Subcutaneous abdominal adipose tissue (tissue), 5 donors: ENCODE measurements around the gene HIC1.
A peak's percentile ranks its signal among the peaks of the same experiment; 100 is the strongest.

Experiments used
- H3K27ac ChIP-seq: one replicate; pipeline ENCODE4 v1.7.0; 2013; ENCODE audit warnings: low read depth, mild to moderate bottlenecking, inconsistent platforms, low read length, moderate library complexity
- H3K27me3 ChIP-seq, 5 donors: one replicate each; pipeline ENCODE4 v1.7.0; 2013; ENCODE audit warnings: low read length in 5 of 5, inconsistent platforms in 1 of 5; ENCODE audit not compliant: control insufficient read depth in 5 of 5, insufficient read depth in 4 of 5
- H3K36me3 ChIP-seq, 5 donors: one replicate each; pipeline ENCODE4 v1.7.0; 2013; ENCODE audit warnings: low read length in 5 of 5; ENCODE audit not compliant: control insufficient read depth in 5 of 5, insufficient read depth in 5 of 5
- H3K4me1 ChIP-seq, 5 donors: one replicate each; pipeline ENCODE4 v1.7.0; 2013; ENCODE audit warnings: low read length in 5 of 5, mild to moderate bottlenecking in 3 of 5, moderate library complexity in 1 of 5; ENCODE audit not compliant: control insufficient read depth in 5 of 5, insufficient read depth in 5 of 5
- H3K4me3 ChIP-seq, 5 donors: one replicate each; pipeline ENCODE4 v1.7.0; 2013; ENCODE audit warnings: low read length in 5 of 5, low read depth in 1 of 5
- H3K9ac ChIP-seq, 5 donors: one replicate each; pipeline ENCODE4 v1.7.0; 2013; ENCODE audit warnings: low read length in 5 of 5, mild to moderate bottlenecking in 4 of 5, moderate library complexity in 3 of 5
- H3K9me3 ChIP-seq, 5 donors: one replicate each; pipeline ENCODE4 v1.7.0; 2013; ENCODE audit warnings: low read length in 5 of 5; ENCODE audit not compliant: control insufficient read depth in 5 of 5
- donor health status: healthy.
- donor health status: healthy.
- donor health status: healthy.
- donor health status: healthy.
- donor health status: healthy.

HIC1 gene

GRCh38 chr17:2053380-2054261, 1.3 kb upstream of the HIC1 start:
- Histone ChIP-seq H3K36me3 (peaks cover 0 to 7% (median 3%) of the 10 kb centered on the region in 5 donors), H3K9me3 (no peaks in the 10 kb centered on the region), H3K4me3 (peak overlapping the region in 4 of 5 donors; percentile 44 to 71 (median 63)), H3K4me1 (peaks cover 6 to 75% (median 45%) of the 10 kb centered on the region in 5 donors), H3K27ac (peak overlapping the region; percentile 46), H3K9ac (no peak overlapping the region), H3K27me3 (peaks cover 11 to 28% (median 27%) of the 10 kb centered on the region in 5 donors)

GRCh38 chr17:2054262-2054511, 716 bp upstream of the HIC1 start:
- Histone ChIP-seq H3K27me3 (peaks cover 11 to 28% (median 27%) of the 10 kb centered on the region in 5 donors), H3K36me3 (peaks cover 0 to 7% (median 3%) of the 10 kb centered on the region in 5 donors), H3K9me3 (no peaks in the 10 kb centered on the region), H3K4me3 (peak overlapping the region; percentile 44 to 71 (median 59)), H3K9ac (no peak overlapping the region), H3K4me1 (peaks cover 5 to 76% (median 42%) of the 10 kb centered on the region in 5 donors), H3K27ac (peak overlapping the region; percentile 46)

- no peaks in the 10 kb centered on the region for H3K9me3 ChIP-seq
- H3K4me1 ChIP-seq = peaks cover 4 to 83% (median 47%) of the 10 kb centered on the region in 5 donors
- peaks cover 0 to 17% (median 13%) of the 10 kb centered on the region in 5 donors for H3K36me3 ChIP-seq
- peak overlapping the region in 4 of 5 donors; percentile 56 to 75 (median 66) for H3K4me3 ChIP-seq
- H3K27me3 ChIP-seq = peaks cover 11 to 40% (median 28%) of the 10 kb centered on the region in 5 donors
- H3K9ac ChIP-seq = peak overlapping the region in 3 of 5 donors; percentile 56 to 68 (median 64)
- peak overlapping the region; percentile 62 for H3K27ac ChIP-seq
Observed at GRCh38 chr17:2055292-2056205, 646 bp downstream of the HIC1 start.

- Histone ChIP-seq H3K27ac (peak overlapping the region; percentile 16), H3K9ac (peak overlapping the region in 3 of 5 donors; percentile 35 to 68 (median 64)), H3K4me3 (peak overlapping the region in 4 of 5 donors; percentile 56 to 75 (median 66)), H3K27me3 (peaks cover 9 to 45% (median 27%) of the 10 kb centered on the region in 5 donors), H3K36me3 (peaks cover 0 to 26% (median 23%) of the 10 kb centered on the region in 5 donors), H3K4me1 (peaks cover 8 to 84% (median 56%) of the 10 kb centered on the region in 5 donors), H3K9me3 (no peaks in the 10 kb centered on the region)
Observed at GRCh38 chr17:2056206-2057174, 1.6 kb downstream of the HIC1 start.

- no peaks in the 10 kb centered on the region for H3K9me3 ChIP-seq
- H3K27me3 ChIP-seq = peaks cover 6 to 39% (median 22%) of the 10 kb centered on the region in 5 donors
- peaks cover 8 to 83% (median 56%) of the 10 kb centered on the region in 5 donors for H3K4me1 ChIP-seq
- peak overlapping the region in 4 of 5 donors; percentile 27 to 75 (median 35) for H3K4me3 ChIP-seq
- H3K27ac ChIP-seq = no peak overlapping the region
- no peak overlapping the region for H3K9ac ChIP-seq
- H3K36me3 ChIP-seq = peaks cover 0 to 29% (median 25%) of the 10 kb centered on the region in 5 donors
Observed at GRCh38 chr17:2057175-2057759, 2.4 kb downstream of the HIC1 start.

GRCh38 chr17:2057760-2058585, 3.1 kb downstream of the HIC1 start:
- H3K36me3 ChIP-seq = peaks cover 0 to 31% (median 29%) of the 10 kb centered on the region in 5 donors
- peaks cover 6 to 39% (median 22%) of the 10 kb centered on the region in 5 donors for H3K27me3 ChIP-seq
- H3K4me3 ChIP-seq = peak overlapping the region in 4 of 5 donors; percentile 37 to 75 (median 55)

GRCh38 chr17:2058586-2059546, 4.0 kb downstream of the HIC1 start:
- Histone ChIP-seq H3K36me3 (peaks cover 0 to 36% (median 33%) of the 10 kb centered on the region in 5 donors), H3K27me3 (peaks cover 6 to 35% (median 21%) of the 10 kb centered on the region in 5 donors), H3K4me3 (peak overlapping the region in 4 of 5 donors; percentile 37 to 75 (median 55)), H3K4me1 (peaks cover 9 to 92% (median 67%) of the 10 kb centered on the region in 5 donors), H3K27ac (peak overlapping the region; percentile 46), H3K9ac (peak overlapping the region in 1 of 5 donors; percentile 11), H3K9me3 (no peaks in the 10 kb centered on the region)

More at GRCh38 chr17:2057760-2058585, 3.1 kb downstream of the HIC1 start:
- peaks cover 11 to 90% (median 63%) of the 10 kb centered on the region in 5 donors for H3K4me1 ChIP-seq
- no peak overlapping the region for H3K27ac ChIP-seq
- H3K9me3 ChIP-seq = no peaks in the 10 kb centered on the region
- H3K9ac ChIP-seq = no peak overlapping the region
